Upper lobe of left lung (tissue), 4 donors: ENCODE results near the gene TMEM168.

Experiments used
- POLR2A ChIP-seq, 4 donors: fragments of 450-650 bp; IDR thresholded peaks; one replicate each; pipeline ENCODE4 v1.5.1; 2016 to 2017; ENCODE audit warnings: antibody characterized with exemption in 4 of 4, mild to moderate bottlenecking in 2 of 4
- TF ChIP-seq, protein P1 (sequence below), 6 experiments: fragments of 450-650 bp in 4 of 6; fragments of 200-600 bp in 2 of 6; sonication (generic) in 2 of 6; IDR thresholded peaks; one replicate each; pipeline ENCODE4 v1.5.1; 2016 to 2019; ENCODE audit warnings: antibody characterized with exemption in 6 of 6

DNA sequence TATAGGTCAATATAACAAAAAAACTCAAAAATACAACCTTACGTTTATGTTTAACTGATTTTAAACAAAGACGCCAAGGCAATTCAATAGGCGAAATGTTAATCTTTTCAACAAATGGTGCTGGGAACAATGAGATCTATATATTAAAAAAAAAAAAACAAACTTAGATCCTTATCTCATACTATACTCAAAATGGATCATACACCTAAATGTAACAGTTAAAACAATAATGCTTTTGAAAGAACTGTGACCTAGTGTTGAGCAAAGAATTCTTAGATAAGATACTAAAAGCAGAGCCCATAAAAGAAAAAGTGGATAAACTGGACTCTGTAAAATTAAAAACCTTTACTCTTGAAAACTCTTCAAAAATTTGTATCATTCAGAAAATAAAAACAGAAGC lies 8.6 kb downstream of the TMEM168 start:
- no peak for TF ChIP-seq POLR2A (IDR thresholded peaks at IDR 0.05)
- TF ChIP-seq, protein P1, sequence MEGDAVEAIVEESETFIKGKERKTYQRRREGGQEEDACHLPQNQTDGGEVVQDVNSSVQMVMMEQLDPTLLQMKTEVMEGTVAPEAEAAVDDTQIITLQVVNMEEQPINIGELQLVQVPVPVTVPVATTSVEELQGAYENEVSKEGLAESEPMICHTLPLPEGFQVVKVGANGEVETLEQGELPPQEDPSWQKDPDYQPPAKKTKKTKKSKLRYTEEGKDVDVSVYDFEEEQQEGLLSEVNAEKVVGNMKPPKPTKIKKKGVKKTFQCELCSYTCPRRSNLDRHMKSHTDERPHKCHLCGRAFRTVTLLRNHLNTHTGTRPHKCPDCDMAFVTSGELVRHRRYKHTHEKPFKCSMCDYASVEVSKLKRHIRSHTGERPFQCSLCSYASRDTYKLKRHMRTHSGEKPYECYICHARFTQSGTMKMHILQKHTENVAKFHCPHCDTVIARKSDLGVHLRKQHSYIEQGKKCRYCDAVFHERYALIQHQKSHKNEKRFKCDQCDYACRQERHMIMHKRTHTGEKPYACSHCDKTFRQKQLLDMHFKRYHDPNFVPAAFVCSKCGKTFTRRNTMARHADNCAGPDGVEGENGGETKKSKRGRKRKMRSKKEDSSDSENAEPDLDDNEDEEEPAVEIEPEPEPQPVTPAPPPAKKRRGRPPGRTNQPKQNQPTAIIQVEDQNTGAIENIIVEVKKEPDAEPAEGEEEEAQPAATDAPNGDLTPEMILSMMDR (IDR thresholded peaks at IDR 0.05): no peak
